Hepatocyte (in vitro differentiated cells): ENCODE measurements around the gene SLC25A29. TPM values are rescaled to one million over a fixed set of nuclear protein-coding genes. Genes with fewer than 3 reads are reported as not detected.
A peak's percentile ranks its signal among the peaks of the same experiment; 100 is the strongest.

Experiments used
- DNase-seq: peaks from one replicate; pipeline ENCODE4 v3.0.0-alpha.2; 2016; ENCODE audit warnings: low spot score
- H2AFZ ChIP-seq: fragments of 200-600 bp; sonication (generic); 2 replicates; pipeline ENCODE4 v1.6.0; 2016; ENCODE audit warnings: antibody characterized with exemption, mild to moderate bottlenecking
- H3K27ac ChIP-seq: fragments of 200-600 bp; sonication (generic); 2 replicates; pipeline ENCODE4 v1.5.1; 2016; ENCODE audit warnings: mild to moderate bottlenecking
- H3K27me3 ChIP-seq: fragments of 200-600 bp; sonication (generic); 2 replicates; pipeline ENCODE4 v1.6.1; 2016
- H3K36me3 ChIP-seq: fragments of 200-600 bp; sonication (generic); replicated peaks from 2 replicates; pipeline ENCODE4 v1.5.1; 2016; ENCODE audit warnings: low read depth; ENCODE audit not compliant: insufficient read depth
- H3K4me1 ChIP-seq: fragments of 200-600 bp; sonication (generic); 2 replicates; pipeline ENCODE4 v1.5.1; 2016; ENCODE audit warnings: mild to moderate bottlenecking, moderate library complexity; ENCODE audit not compliant: insufficient read depth
- H3K4me2 ChIP-seq: fragments of 200-600 bp; sonication (generic); 2 replicates; pipeline ENCODE4 v1.6.0; 2016
- H3K4me3 ChIP-seq: fragments of 200-600 bp; sonication (generic); 2 replicates; pipeline ENCODE4 v1.5.1; 2016; ENCODE audit warnings: mild to moderate bottlenecking
- H3K79me2 ChIP-seq: fragments of 200-600 bp; sonication (generic); 2 replicates; pipeline ENCODE4 v1.6.0; 2017; ENCODE audit warnings: mild to moderate bottlenecking
- H3K9me2 ChIP-seq: fragments of 200-600 bp; sonication (generic); replicated peaks from 2 replicates; pipeline ENCODE4 v1.6.0; 2017; ENCODE audit warnings: mild to moderate bottlenecking; ENCODE audit not compliant: insufficient read depth
- H3K9me3 ChIP-seq: fragments of 200-600 bp; sonication (generic); 2 replicates; pipeline ENCODE4 v1.5.1; 2016; ENCODE audit warnings: low read depth, mild to moderate bottlenecking
- H4K20me1 ChIP-seq: fragments of 200-600 bp; sonication (generic); 2 replicates; pipeline ENCODE4 v1.6.0; 2016; ENCODE audit warnings: mild to moderate bottlenecking; ENCODE audit not compliant: insufficient read depth, poor library complexity, severe bottlenecking
- CTCF ChIP-seq: fragments of 200-600 bp; sonication (generic); IDR thresholded peaks from 2 replicates; pipeline ENCODE4 v1.5.1; 2016; ENCODE audit warnings: antibody characterized with exemption, mild to moderate bottlenecking; ENCODE audit not compliant: poor library complexity
- EZH2 ChIP-seq: fragments of 200-600 bp; sonication (generic); IDR thresholded peaks from 2 replicates; pipeline ENCODE4 v1.6.1; 2016; ENCODE audit warnings: antibody characterized with exemption, mild to moderate bottlenecking, borderline replicate concordance
- EZH2phosphoT487 ChIP-seq: fragments of 200-600 bp; sonication (generic); IDR thresholded peaks from one replicate; pipeline ENCODE4 v1.6.1; 2018; ENCODE audit warnings: antibody characterized with exemption, mild to moderate bottlenecking, low read depth, moderate library complexity; ENCODE audit not compliant: unreplicated experiment, severe bottlenecking
- WGBS: methylation state at CpG from one replicate; pipeline ENCODE4 v1.1.6; 2016; ENCODE audit warnings: low lambda C conversion rate; ENCODE audit errors: missing lambda C conversion rate; 5-methylcytosine and 5-hydroxymethylcytosine counted together
- polyA plus RNA-seq: library from polyadenylated mRNA; unstranded; fragments of >200 nt; fragmentation: Nextera tagmentation; extraction: Ambion mirVana; gene quantifications from 2 replicates; pipeline ENCODE4 v1.2.1, GENCODE V29; 2016
- total RNA-seq: library from RNA; depleted of rRNA; stranded (reverse); fragments of >200 nt; gene quantifications from 2 replicates; pipeline ENCODE4 v1.2.3, GENCODE V29; 2014

SLC25A29 gene
- total and polyA plus RNA-seq, 2 experiments from 2014 or later, result 73.1 to 90.1 TPM

- no peaks in the 10 kb centered on the region for H3K27me3 ChIP-seq
- no peak for DNase-seq
- no peak overlapping the region for H3K4me2 ChIP-seq
- no peaks in the 10 kb centered on the region for H3K9me3 ChIP-seq
- H3K4me1 ChIP-seq, result peaks cover 7% of the 10 kb centered on the region
- H2AFZ ChIP-seq, result no peak overlapping the region
- no peaks in the 10 kb centered on the region for H4K20me1 ChIP-seq
- no peak overlapping the region for H3K4me3 ChIP-seq
- TF ChIP-seq CTCF, result no peak
- TF ChIP-seq EZH2phosphoT487, result no peak
- TF ChIP-seq EZH2, result no peak
- H3K27ac ChIP-seq, result peak overlapping the region; percentile 58
- no peaks in the 10 kb centered on the region for H3K9me2 ChIP-seq
- no peaks in the 10 kb centered on the region for H3K79me2 ChIP-seq
- H3K36me3 ChIP-seq, result no peaks in the 10 kb centered on the region
- 79% methylated on average over 14 of the region's 14 CpGs for WGBS
Measured at GRCh38 chr14:100348784-100349685, 42.8 kb upstream of the SLC25A29 start.

DNA sequence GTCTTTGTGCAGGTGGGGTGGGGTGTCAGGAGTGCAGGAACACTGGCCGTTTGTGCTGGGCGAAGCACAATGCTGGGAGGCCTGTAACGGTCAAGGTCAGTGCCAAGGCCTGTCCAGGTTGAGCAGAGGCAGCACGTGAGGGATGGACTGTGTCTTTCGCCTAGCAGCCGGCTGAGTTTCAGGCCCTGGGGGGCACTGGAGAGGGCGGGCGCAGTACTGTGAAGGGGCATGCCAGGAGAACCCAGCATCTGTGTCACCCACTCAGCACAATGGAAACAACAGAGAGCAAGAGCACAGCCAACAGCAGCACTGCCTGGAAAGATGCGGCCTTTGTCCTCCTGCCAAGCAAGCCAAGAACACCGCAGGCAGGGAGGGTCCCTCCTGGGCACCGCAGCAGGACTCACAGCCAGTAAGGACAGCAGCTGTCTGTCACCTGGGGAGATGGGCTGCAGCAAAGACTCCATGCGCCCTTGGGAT, 42.0 kb upstream of the SLC25A29 start:
- Histone ChIP-seq H3K9me3 (no peaks in the 10 kb centered on the region), H3K27me3 (no peaks in the 10 kb centered on the region), H3K4me3 (no peak overlapping the region), H3K27ac (no peak overlapping the region), H3K4me2 (no peak overlapping the region), H3K9me2 (no peaks in the 10 kb centered on the region), H3K79me2 (no peaks in the 10 kb centered on the region), H3K4me1 (peaks cover 7% of the 10 kb centered on the region), H3K36me3 (no peaks in the 10 kb centered on the region), H2AFZ (no peak overlapping the region), H4K20me1 (no peaks in the 10 kb centered on the region)
- TF ChIP-seq CTCF (no peak), EZH2phosphoT487 (no peak), EZH2 (no peak)
- no peak for DNase-seq
- WGBS, result 93% methylated on average over 12 of the region's 12 CpGs

GRCh38 chr14:100346306-100347091, 40.3 kb upstream of the SLC25A29 start:
- no peaks in the 10 kb centered on the region for H3K9me3 ChIP-seq
- H3K36me3 ChIP-seq, result no peaks in the 10 kb centered on the region
- H3K4me1 ChIP-seq, result peaks cover 14% of the 10 kb centered on the region
- no peak overlapping the region for H3K4me2 ChIP-seq
- no peak for DNase-seq
- H4K20me1 ChIP-seq, result no peaks in the 10 kb centered on the region
- no peaks in the 10 kb centered on the region for H3K79me2 ChIP-seq
- 96% methylated on average over 12 of the region's 12 CpGs for WGBS
- no peak overlapping the region for H3K4me3 ChIP-seq
- H3K9me2 ChIP-seq, result no peaks in the 10 kb centered on the region
- no peak overlapping the region for H3K27ac ChIP-seq
- H3K27me3 ChIP-seq, result no peaks in the 10 kb centered on the region
- no peak for TF ChIP-seq EZH2phosphoT487
- no peak for TF ChIP-seq EZH2
- no peak for TF ChIP-seq CTCF
- H2AFZ ChIP-seq, result no peak overlapping the region
